GM21717 (cell line): Measurements from ENCODE around the gene HACE1.
"Not testable (repeated sequence)": the region's sequence is repeated elsewhere in the genome, so short reads cannot be mapped to it uniquely, and the experiment has no call there.

Experiments
- ATAC-seq: cut with Tn5 transposase; IDR thresholded peaks from one replicate; pipeline ENCODE4 v1.9.1; 2021; ENCODE audit warnings: mild to moderate bottlenecking, moderate library complexity; ENCODE audit not compliant: unreplicated experiment

The HACE1 gene

DNA sequence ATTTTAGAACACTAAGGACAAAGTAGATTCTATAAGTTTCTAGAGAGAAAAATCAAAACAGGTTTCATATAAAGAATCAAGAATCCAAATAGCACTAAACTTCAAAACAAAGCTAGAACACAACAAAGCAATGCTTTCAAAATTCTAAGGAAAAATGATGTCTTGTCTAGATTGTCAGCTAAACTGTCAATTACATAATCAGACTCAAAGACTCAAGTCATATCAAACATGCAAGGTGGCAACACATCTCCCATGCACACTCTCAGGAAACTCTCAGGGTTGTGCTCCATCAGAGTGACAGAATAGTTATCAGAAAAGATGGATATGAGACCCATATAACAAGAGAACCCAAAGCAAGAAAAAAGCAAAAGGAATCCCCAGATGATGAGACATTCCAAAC, 23.9 kb downstream of the HACE1 start:
- ATAC-seq, result no peak

- no peak for ATAC-seq
Measured at GRCh38 chr6:104829183-104829958, 30.3 kb downstream of the HACE1 start.

DNA sequence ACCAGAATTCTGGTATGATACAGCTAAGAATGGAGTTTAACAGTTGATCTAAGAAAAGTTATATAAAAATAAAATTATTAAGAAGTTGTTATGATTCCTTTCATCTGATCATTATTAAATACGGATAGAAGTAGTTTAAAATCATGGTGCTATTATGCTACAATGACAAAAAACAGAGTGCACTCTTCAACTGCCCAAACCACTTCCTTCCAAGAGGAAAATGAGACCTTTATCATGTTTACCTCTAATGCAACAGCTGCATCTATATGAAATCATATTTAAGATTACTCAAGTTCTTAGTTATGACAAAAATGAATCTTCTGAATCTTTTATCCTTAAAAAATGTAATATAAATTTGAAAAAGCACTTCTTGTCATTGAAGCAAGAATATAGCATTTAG, 31.2 kb downstream of the HACE1 start:
- ATAC-seq, result no peak

DNA sequence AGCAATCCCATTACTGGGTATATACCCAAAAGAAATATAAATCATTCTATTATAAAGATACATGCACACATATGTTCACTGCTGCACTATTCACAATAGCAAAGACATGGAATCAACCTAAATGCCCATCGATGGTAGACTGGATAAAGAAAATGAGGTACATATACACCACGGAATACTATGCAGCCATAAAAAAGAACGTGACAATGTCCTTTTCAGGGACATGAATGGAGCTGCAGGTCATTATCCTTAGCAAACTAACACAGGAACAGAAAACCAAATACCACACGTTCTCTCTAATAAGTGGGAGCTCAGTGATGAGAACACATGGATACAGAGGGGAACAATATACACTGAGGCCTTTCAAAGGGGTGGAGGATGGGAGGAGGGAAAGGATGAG, 38.9 kb downstream of the HACE1 start:
- not testable (repeated sequence) for ATAC-seq

DNA sequence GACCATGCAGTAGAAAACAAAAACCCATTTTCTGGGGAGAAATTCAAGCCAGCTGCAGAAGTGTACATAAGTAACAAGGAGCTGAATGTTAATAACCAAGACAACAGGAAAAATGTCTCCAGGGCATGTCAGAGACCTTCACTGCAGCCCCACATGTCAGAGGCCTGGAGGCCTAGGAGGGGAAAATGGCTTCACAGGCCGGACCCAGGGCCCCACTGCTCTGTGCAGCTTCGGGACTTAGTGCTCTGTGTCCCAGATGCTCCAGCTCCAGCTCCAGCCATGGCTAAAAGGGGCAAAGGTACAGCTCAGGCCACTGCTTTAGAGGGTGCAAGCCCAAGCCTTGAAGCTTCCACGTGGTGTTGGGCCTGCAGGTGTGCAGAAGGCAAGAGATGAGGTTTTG, 43.6 kb downstream of the HACE1 start:
- ATAC-seq, result no peak

DNA sequence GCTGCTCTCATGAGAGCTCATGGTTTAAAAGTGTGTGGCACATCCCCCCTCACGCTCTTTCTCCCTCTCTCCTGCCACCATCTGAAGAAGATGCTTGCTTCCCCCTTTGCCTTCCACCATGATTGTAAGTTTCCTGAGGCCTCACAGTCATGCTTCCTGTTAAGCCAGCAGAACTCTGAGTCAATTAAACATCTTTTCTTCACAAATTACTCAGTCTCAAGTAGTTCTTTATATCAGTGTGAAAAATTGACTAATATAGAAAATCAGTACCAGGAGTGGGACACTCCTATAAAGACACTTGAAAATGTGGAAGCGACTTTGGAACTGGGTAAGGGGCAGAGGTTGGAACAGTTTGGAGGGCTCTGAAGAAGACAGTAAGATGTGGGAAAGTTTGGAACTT, 45.0 kb downstream of the HACE1 start:
- ATAC-seq, result no peak

- ATAC-seq, result peak; percentile 67
Measured at GRCh38 chr6:104813552-104813951, 46.2 kb downstream of the HACE1 start.

DNA sequence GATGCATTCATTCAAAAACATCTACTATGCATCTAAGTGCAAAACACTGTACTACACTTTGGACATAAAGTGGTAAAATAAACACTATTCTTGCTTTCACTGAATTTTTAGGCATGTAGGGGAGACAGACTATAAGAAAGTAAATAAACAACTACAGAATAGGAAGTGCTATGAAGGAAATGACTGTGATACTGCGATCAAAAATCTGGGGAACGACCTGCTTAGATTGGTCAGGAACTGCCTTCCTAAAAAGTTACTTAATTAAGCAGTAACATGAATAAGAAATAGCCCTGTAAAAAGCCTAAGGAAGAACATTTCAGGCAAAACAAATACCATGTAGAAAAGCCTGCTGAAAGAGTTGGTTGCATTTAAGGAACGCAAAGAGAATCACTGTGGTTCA, 50.6 kb downstream of the HACE1 start:
- ATAC-seq, result no peak

DNA sequence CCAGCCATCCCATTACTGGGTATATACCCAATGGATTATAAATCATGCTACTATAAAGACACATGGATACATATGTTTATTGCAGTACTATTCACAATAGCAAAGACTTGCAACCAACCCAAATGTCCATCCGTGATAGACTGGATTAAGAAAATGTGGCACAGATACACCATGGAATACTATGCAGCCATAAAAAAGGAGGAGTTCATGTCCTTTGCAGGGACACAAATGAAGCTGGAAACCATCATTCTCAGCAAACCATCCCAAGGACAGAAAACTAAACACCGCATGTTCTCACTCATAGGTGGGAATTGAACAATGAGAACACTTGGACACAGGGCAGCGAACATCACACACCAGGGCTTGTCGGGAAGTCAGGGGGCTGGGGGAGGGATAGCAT, 54.4 kb downstream of the HACE1 start:
- ATAC-seq, result not testable (repeated sequence)

DNA sequence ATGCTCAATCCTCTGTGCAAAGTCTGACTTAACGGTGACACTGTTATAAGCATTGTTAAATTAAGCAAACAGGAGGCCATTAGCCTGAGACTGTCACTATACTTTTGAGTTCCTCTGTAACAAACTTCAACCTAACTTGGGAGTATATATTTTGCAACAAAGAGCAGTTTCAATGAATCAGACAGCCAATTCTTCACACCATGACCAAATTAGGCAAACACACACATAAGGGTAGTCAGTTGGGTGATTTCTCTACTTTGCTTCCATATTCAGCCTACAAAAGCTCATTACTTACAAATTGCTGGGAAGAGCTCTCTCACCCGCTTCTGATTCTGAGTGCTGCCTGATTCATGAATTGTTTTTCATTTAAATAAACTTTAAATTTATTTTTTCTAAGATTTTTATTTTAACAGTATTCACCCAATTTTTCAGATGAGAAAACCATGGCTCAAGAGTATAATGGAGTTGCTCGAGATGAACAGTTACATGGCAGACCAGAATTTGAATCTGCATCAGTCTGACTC, 60.5 kb downstream of the HACE1 start:
- no peak for ATAC-seq

DNA sequence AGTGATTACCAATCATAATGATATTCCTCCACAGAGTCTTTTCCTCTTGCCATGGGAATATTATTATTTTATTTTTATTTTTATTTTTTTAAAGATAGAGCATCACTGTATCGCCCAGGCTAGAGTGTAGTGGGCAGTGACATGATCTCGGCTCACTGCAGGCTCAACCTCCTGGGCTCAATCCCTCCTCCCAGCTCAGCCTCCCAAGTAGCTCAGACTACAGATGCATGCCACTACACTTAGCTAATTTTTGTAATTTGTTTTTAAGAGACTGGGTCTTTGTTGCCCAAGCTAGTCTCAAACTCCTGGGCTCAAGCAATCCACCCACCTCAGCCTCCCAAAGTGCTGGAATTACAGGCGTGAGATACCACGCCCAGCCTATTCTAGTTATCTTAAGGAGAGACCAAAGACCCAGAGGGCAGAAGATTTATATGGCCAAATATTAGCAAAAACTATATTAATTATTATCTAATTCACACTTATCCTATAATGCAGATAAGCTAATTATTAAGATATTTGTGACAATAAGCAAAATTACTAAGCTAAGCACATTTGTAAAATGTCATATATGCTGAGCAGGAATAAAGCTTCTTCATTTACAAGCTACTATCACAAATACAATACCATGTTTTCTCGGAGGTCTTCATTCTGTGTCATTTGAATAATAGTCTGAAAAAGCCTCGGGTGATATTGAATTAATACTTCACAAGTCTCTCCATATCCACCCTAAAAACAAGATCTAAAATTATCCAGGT, 63.5 kb downstream of the HACE1 start:
- no peak for ATAC-seq

GRCh38 chr6:104795363-104795762, 64.4 kb downstream of the HACE1 start:
- ATAC-seq, result no peak

GRCh38 chr6:104789770-104790190, 69.9 kb downstream of the HACE1 start:
- ATAC-seq, result peak; percentile 95

GRCh38 chr6:104788400-104788799, 71.3 kb downstream of the HACE1 start:
- no peak for ATAC-seq

DNA sequence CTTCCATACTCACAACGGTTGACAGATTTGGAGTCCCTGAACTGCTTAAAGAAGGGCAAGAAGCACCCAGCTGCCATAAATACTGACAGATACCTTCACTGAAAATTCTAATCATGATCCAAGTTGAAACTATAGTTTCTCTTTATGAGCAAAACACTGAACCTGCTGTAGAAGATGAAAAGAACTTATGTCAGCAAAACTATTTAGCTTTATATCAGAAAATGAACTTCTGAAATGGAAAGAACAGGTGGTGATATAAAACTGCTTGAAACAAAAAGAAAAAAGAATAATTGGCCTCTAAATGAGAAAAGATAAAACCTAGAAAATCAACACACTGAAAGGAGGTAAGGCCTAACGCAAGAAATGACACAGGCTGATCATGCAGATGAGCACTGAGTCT, 72.4 kb downstream of the HACE1 start:
- no peak for ATAC-seq

GRCh38 chr6:104784884-104785283, 74.8 kb downstream of the HACE1 start:
- no peak for ATAC-seq

GRCh38 chr6:104771258-104771832, 88.4 kb downstream of the HACE1 start:
- peak; percentile 76 for ATAC-seq

- ATAC-seq, result no peak
Measured at GRCh38 chr6:104768906-104769305, 90.8 kb downstream of the HACE1 start.

DNA sequence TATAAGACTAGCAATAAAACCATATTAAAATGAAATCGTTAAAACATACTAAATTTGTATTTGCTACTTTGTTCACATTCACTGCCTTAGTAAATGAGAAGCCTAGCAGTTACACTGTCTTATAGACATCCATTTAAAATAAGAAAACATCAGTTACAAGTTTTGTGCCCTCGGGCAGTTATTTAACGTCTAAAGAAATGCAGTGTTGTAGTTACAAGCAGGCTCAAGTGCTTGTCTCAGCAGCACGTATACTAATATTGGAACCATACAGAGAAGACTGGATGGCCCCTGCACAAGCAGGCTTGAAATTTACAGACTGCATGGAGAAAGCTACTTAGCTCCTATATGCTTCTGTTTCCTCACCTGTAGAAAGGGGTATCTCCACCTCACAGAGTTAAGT, 93.1 kb downstream of the HACE1 start:
- no peak for ATAC-seq

GRCh38 chr6:104754788-104755409, 104.8 kb downstream of the HACE1 start:
- ATAC-seq, result no peak

DNA sequence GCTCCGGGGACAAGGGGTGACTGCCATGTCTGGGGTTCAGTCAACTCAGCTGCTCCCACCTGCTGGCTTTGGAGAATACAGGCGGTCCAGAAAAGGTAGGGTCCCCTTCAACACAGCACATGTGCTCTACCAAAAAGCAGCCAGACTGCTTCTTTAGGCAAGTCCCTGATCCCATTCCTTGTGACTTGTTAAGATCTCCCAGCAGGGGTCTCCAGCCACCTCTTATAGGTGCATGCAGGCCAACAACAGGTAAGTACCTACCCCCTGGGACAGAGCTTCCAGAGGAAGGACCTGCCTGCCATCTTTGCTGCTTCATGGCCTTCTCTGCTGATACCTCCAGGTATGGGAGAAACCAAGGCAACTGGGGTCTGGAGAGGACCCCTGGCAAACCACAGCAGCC, 106.5 kb downstream of the HACE1 start:
- no peak for ATAC-seq
